ENCODE measurements around the gene NDRG2. TPM values are rescaled to one million over a fixed set of nuclear protein-coding genes. Genes with fewer than 3 reads are reported as not detected.
"Not testable (repeated sequence)": the region's sequence is repeated elsewhere in the genome, so short reads cannot be mapped to it uniquely, and the experiment has no call there.

Gene NDRG2
- total RNA-seq, 1 experiment from 2014 or later: 12.0 TPM

DNA sequence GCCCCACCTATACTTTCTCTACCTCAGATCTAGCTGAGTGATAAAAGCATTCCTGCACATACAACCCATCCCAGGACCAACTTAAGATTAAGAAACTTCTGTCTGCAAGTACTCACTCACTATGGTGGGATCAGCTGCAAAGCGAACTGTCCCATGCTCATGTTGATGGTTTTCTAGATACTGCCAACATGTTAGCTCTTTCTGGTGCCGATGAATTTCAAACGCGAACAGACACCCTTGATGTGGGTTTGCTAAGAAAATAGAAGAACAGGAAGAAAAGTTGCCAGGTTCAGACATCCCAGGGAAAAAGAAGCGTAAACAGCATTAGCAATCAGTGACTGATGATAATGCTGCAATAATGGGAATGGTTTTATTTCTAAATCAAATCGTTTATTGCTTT, 27.3 kb downstream of the NDRG2 start:
- in situ Hi-C loops (cut with HindIII; ENCODE audit: low pct_unique_long_range_greater_than_20kb, low sequenced_read_pairs): no loop called here
- no peak for DNase-seq (ENCODE audit: low read depth, low spot score)

DNA sequence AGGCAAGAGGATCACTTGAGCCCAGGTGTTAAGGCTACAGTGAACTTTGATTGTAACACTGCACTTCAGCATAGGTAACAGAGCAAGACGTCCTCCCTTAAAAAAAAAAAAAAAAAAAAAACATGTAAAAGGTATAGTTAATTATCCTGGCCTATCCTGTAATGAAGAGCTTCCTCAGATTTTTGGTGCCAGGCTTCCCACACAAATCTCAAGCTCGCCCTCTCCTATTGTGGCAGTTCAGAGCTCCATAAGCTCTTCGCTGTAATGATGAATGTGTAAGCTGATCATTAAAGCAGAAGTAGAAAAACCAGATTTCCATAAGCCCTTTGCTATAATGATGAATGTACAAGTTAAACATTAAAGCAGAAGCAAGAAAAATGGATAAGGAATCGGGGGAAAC, 27.7 kb downstream of the NDRG2 start:
- in situ Hi-C loops (cut with HindIII; ENCODE audit: low pct_unique_long_range_greater_than_20kb, low sequenced_read_pairs): no loop called here
- no peak for DNase-seq (ENCODE audit: low read depth, low spot score)

DNA sequence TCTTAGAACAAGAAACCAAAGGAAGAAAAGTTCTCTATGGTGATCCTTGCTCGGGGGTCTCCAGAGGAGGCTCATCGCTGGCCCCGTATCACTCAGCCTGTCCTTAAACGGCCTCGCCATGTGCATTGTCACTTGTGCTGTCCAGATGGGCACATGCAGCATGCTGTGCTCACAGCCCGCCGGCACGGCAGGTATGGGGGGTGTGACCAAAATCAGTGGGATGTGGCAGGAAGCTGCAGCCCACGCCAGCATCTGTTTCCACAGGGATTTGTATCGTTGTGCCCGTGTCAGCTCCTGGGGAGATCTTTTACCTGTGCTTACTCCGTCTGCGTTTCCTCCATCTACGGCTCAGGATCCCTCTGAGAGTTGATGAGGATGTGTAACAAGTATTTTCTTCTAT, 28.3 kb downstream of the NDRG2 start:
- in situ Hi-C loops (cut with HindIII; ENCODE audit: low pct_unique_long_range_greater_than_20kb, low sequenced_read_pairs): no loop called here
- DNase-seq (ENCODE audit: low read depth, low spot score): no peak

DNA sequence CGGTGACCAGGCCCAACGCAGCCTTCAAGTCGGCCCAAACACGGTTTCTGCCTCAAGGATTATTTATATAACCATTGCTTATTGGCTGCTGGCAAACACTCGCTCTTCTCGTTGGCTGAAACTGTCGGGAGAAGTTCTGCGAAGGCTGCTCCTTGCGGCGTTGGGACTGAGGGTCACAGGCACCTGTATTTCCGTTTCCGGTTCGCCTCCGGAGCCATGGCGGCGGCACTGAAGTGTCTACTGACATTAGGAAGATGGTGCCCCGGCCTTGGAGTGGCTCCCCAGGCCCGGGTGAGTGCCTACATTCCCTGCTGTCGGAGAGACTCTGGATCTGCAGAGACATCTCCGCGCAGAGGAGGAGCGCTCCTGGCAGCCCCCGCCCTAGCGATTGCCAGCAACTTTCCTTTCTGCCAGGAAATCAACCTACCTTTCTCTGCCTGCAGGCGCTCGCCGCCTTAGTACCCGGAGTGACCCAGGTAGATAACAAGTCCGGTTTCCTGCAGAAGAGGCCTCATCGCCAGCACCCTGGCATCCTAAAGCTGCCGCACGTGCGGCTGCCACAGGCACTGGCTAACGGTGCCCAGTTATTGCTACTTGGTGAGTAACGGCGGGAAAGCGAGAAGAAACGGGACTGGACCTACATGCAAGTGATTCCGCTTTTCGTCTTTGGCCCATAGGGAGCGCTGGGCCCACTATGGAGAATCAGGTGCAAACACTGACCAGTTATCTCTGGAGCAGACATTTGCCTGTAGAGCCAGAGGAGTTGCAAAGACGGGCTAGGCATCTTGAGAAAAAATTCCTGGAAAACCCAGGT, 34.9 kb downstream of the NDRG2 start, which contains the start of gene METTL17:
METTL17 (plus strand) TSS at position 194 of the 814 bp plus-strand sequence; CDS start at position 217, 23 bp downstream.
- peak; percentile 97 for DNase-seq (ENCODE audit: low read depth, low spot score)
- in situ Hi-C loops (cut with HindIII; ENCODE audit: low pct_unique_long_range_greater_than_20kb, low sequenced_read_pairs): no loop called here

DNA sequence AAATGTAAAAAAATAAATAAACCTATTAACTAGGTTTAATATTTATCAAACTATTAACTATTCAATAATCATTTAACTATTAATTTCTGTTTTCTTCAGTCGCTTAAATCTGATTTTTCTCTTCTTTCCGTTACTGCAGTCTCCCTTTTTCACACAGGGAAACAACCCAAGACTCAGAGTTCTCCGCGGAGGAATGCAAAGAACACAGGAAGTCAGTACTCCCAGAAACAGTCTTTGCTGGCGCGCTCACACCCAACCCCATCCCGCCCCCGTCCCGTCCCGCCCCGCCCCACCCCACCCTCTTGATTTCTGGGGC, 35.4 kb downstream of the NDRG2 start:
- no peak for DNase-seq (ENCODE audit: low read depth, low spot score)
- in situ Hi-C loops (cut with HindIII; ENCODE audit: low pct_unique_long_range_greater_than_20kb, low sequenced_read_pairs): no loop called here

DNA sequence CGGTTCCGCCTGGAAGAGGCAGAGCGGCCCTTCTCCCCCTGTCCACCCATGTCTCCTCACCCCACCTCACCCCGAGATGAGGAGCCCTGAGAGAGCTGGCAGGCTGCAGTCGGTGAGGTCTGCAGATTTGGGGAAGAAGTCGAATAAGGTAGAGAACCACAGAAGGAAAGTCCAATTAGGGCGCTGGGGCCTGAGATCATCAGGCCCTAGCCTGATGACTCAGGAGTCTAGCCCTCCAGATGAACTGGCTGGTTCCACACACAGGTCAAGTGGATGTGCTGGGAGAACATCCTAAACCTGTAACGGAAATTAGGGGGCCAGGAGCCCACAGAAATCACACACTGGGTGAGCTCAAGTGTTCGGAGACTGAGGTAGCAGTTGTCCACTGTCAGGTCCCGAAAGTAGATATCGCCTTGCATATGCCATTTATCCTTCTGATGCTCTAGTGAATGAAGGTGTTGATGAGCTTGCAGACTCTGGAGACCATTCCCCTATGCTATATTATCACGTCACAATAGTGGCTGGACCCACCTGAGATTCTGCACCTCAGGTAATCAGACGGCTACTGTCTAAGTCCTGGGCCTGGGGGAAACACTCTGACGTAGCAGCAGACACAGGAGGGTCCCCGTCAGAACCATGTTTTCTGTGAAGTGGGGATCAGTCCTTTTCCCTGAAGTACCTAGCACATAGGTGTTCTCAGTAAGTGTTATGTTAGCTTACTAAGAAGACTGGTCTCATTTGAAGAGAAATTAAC, 36.0 kb downstream of the NDRG2 start:
- no peak for DNase-seq (ENCODE audit: low read depth, low spot score)
- in situ Hi-C loops (cut with HindIII; ENCODE audit: low pct_unique_long_range_greater_than_20kb, low sequenced_read_pairs): no loop called here

DNA sequence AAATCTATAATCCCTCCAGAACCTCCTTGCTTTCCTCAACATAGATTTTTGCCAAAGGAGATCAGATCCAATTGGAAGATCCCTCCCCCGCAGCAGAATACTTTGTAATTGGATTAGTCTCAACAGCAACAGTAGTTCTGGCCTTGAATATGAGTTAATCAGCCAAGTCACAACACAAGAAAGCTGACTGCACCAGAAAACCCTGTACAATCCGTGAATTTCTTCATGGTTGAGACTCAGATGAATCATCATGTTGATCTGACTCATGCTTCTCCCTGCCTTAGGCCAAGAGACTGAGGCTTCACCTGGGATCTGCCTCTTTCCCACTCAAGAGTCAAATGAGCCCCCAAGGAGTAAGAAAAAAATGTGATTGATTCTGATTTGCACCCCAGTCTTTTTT, 38.0 kb downstream of the NDRG2 start:
- in situ Hi-C loops (cut with HindIII; ENCODE audit: low pct_unique_long_range_greater_than_20kb, low sequenced_read_pairs): no loop called here
- peak; percentile 35 for DNase-seq (ENCODE audit: low read depth, low spot score)

DNA sequence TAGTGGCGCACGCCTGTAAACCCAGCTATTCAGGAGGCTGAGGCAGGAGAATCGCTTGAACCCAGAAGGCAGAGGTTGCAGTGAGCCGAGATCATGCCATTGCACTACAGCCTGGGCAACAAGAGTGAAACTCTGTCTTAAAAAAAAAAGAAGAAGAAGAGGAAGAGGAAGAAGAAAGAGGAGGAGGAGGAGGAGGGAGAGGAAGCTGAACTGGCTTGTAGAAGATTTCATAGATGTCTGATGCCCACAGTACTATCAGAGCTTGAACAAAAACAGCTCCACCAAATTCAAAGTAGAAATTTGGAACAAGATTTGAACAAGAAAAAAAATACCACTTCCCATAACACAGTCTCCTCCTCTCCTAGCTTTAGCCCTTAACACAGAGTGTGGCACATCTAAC, 39.2 kb downstream of the NDRG2 start:
- DNase-seq (ENCODE audit: low read depth, low spot score); in situ Hi-C loops (cut with HindIII; ENCODE audit: low pct_unique_long_range_greater_than_20kb, low sequenced_read_pairs): not testable (repeated sequence)

DNA sequence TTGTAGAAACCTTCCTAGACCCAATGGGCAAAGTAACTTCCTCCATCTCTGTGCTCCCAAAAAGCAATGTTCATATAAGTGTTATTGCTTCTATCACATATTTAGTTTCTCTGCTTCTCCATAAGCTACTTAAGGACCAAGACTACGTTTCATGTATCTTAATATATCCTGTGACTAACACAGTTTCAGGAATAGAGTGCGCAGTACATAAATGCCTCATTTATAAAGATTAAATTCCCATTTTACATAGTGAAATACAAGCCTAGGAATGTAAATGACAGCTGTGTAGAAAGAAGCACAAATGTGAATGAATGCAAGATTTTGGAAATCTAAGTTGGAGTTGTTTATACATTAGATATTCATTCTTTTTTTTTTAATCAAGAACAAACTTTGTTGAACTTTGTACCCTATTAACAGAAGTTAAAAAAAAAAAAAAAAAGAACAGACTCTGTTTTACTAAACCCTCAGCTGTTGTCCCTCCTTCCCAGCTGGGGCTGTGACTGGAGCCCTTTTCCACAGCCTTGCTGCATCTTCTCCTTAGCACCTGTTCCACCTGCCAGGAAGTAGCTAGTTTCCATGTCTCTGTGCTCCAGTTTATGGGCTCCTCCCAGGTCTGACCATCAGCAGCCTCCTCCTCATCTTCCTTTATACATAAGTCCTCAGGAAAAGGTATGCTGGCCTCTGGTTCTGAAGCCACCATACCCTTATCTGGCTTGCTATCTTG, 42.1 kb downstream of the NDRG2 start:
- in situ Hi-C loops (cut with HindIII; ENCODE audit: low pct_unique_long_range_greater_than_20kb, low sequenced_read_pairs): no loop called here
- no peak for DNase-seq (ENCODE audit: low read depth, low spot score)

DNA sequence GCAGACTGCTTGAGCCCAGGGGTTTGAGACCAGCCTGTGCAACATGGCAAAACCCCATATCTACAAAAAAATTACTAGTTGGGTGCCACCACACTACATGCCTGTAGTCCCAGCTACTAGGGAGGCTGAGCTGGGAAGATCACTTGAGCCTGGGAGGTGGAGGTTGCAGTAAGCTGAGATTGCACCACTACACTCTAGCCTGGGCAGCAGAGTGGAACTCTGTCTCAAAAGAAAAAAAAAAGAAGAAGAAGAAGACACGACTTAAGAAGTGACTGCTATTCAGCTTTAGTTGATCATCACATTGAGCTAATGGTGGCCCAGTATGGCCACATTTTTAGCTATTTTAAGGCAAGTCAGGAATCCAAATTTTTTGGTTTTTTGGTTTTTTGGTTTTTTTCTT, 44.0 kb downstream of the NDRG2 start:
- no peak for DNase-seq (ENCODE audit: low read depth, low spot score)
- in situ Hi-C loops (cut with HindIII; ENCODE audit: low pct_unique_long_range_greater_than_20kb, low sequenced_read_pairs): no loop called here

DNA sequence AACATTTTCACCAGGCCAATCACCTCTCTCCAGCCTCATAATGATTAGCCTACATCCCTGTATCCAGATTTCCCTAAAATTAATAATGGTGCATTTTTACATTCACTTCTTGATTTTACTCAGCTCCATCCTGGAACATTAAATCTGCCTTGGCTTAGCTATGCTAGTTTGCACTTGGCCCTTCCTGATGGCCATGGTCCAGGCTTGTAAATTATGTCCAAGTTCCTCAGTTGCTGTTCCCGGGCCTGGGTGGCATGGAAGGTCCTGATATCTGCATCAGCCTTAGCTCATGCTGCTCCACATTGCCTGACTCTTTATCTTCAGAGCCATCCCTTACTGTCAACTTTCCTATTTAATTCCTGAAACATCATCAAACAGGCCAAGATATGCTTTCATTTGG, 46.2 kb downstream of the NDRG2 start:
- in situ Hi-C loops (cut with HindIII; ENCODE audit: low pct_unique_long_range_greater_than_20kb, low sequenced_read_pairs): no loop called here
- no peak for DNase-seq (ENCODE audit: low read depth, low spot score)

DNA sequence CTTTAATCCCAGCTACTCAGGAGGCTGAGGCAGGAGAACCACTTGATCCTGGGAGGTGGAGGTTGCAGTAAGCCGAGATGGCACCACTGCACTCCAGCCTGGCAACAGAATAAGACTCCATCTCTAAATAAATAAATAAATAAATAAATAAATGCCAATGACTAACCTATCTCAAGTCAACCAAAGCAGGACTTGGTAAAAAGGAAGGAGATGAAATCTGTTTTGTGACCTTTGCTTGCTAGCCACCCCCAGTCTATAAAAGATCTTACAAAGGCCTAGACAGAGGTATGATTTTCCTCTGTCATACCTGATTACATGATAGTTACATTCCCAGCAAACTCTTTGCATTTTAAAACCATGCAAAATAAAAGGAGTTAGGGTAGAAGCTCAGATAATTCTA, 48.6 kb downstream of the NDRG2 start:
- in situ Hi-C loops (cut with HindIII; ENCODE audit: low pct_unique_long_range_greater_than_20kb, low sequenced_read_pairs): no loop called here
- no peak for DNase-seq (ENCODE audit: low read depth, low spot score)

DNA sequence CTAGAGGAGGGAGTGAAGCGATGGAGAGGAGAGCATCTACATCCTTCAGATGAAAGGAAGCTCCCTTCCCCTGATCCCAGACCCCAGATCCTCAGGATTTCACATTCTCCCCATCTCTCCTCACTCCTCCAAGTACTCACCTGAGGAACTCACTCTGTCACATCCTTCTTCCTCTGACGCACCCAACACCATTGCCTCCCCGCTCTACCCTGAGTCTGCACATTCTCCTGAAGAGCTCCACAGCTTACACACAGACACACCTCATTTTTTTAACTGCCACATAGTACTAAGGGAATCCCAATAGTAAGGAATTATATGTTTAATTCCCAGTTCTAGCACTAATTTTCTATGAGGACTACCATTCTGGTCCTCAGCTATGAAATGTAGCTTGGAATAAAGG, 51.4 kb downstream of the NDRG2 start:
- no peak for DNase-seq (ENCODE audit: low read depth, low spot score)
- in situ Hi-C loops (cut with HindIII; ENCODE audit: low pct_unique_long_range_greater_than_20kb, low sequenced_read_pairs): no loop called here

DNA sequence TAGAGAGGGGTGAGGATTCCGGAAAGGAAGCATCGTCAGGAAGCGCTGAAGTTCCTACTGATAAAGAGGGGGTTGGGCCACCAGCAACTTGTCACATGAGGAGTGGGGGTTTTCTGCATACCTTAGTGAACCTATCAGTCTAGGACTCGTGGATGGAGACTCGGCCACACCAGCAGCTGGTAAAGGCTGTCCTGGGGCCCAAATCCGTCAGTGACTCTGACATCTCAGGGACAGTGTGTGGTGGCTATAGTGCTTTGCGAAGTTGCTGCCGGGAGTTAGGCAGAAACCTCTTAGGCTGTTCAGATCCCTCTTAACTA, 53.2 kb downstream of the NDRG2 start:
- in situ Hi-C loops (cut with HindIII; ENCODE audit: low pct_unique_long_range_greater_than_20kb, low sequenced_read_pairs): no loop called here

DNA sequence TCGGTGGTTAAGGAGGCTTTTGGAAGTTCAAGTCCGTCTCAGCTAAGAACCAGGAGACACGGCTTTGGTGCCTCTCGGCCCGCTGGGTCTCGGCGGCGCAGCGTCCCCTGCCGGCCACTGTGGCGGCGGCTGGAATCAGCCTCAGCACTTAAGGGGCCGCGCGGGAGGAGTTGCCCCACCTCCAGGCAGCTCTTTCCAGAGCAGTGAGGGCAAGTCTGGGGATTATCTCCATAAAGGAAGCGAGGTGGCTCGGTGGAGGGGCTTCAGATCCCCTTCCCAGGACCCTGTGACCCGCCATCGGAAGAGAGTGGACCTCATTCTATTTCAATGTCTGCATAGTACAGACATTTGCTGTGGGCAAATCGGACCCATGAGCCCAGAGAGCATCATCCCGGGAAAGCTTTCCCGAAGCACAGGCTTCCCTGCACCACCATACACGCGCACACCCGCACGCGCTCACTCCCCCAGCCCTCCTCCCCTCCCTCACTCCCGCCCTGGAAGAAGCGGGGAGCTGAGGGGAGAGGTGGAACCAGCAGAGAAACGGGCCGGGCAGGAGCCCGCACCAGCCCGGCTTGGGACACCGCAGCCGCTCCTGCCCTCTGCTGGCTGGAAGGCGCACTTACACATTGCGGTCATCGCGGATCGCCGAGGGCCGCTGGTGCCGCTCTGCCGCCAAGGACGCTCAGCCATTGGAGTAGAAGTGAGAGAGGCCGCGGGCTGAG, 53.7 kb downstream of the NDRG2 start:
- in situ Hi-C loops (cut with HindIII; ENCODE audit: low pct_unique_long_range_greater_than_20kb, low sequenced_read_pairs): no loop called here
- peak; percentile 80 for DNase-seq (ENCODE audit: low read depth, low spot score)

More for the DNA sequence above, 53.2 kb downstream of the NDRG2 start:
- DNase-seq (ENCODE audit: low read depth, low spot score): no peak

DNA sequence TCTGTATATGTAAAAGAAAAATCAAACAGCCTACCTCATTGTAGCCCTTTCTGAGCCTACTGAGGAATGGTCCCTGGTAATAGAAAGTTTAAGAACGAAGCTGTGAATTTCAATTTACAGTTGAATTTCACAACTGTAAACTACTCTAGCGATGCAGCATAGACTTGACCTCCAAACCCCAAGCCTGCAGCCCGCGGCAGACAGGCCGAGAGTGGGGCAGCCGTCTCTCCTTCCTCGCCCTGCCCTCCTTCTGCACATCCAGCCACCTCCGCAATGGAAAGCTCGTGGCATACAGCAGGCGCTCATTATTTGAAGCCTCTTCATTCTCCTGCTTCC, 54.2 kb downstream of the NDRG2 start:
- in situ Hi-C loops (cut with HindIII; ENCODE audit: low pct_unique_long_range_greater_than_20kb, low sequenced_read_pairs): no loop called here
- no peak for DNase-seq (ENCODE audit: low read depth, low spot score)

DNA sequence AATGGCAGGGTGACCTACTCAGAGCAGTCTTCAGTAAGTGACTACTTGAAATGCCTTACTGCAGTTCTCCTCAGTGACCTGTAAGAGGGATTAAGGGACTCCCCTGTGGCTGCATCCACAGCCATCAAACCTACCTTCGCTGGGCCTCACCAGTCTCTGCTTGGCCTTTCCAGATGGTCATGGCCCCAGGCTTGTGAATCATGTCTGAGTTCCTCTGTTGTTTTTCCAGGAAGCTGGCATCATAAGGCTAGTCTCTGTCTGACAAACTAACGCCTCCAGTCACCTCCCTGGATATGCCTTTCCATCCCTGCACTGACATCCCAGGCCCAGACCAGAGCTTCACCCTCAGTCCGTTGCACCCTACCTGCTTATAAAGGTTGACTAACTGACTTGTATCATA, 55.5 kb downstream of the NDRG2 start:
- in situ Hi-C loops (cut with HindIII; ENCODE audit: low pct_unique_long_range_greater_than_20kb, low sequenced_read_pairs): no loop called here
- peak; percentile 47 for DNase-seq (ENCODE audit: low read depth, low spot score)
